Lower leg skin (tissue), 3 donors: ENCODE results near the gene BRCC3.

Experiments used
- POLR2A ChIP-seq, 2 donors: fragments of 450-650 bp; IDR thresholded peaks; one replicate each; pipeline ENCODE4 v1.6.1; 2016 to 2017; ENCODE audit warnings: antibody characterized with exemption in 2 of 2, mild to moderate bottlenecking in 1 of 2, moderate library complexity in 1 of 2
- TF ChIP-seq, protein P1 (sequence below), 3 donors: fragments of 450-650 bp; IDR thresholded peaks; one replicate each; pipeline ENCODE4 v1.5.1; 2016; ENCODE audit warnings: antibody characterized with exemption in 3 of 3, mild to moderate bottlenecking in 3 of 3, moderate library complexity in 2 of 3

DNA sequence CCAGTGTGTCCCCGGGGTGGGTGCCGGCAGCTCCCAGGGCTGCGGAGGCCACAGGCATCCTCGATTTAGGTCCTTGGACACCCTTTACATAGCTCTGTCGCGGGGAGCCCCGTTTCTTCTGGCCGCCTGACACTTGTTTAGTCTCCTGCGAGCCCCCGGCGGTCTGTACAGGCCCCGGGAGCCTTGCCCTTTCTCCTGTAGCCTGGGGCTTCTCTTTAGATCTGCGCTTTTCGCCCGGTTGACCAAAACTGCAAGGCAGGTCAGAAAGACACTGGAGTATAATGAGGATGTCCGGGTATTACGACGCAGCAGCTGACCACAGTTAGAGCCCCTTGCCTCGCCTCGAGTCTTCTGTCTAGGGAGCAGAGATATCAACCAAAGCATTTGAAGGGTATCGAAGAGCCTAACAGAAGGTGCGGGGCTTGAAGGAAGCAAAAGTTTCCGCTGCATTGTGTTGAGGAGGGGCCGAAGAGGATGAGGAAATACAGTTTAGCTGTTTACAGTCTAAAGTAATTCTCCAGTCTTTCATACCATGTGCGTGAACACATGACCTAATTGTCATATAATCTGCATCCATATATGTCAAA is 479 bp downstream of the BRCC3 start:
- TF ChIP-seq, protein P1, sequence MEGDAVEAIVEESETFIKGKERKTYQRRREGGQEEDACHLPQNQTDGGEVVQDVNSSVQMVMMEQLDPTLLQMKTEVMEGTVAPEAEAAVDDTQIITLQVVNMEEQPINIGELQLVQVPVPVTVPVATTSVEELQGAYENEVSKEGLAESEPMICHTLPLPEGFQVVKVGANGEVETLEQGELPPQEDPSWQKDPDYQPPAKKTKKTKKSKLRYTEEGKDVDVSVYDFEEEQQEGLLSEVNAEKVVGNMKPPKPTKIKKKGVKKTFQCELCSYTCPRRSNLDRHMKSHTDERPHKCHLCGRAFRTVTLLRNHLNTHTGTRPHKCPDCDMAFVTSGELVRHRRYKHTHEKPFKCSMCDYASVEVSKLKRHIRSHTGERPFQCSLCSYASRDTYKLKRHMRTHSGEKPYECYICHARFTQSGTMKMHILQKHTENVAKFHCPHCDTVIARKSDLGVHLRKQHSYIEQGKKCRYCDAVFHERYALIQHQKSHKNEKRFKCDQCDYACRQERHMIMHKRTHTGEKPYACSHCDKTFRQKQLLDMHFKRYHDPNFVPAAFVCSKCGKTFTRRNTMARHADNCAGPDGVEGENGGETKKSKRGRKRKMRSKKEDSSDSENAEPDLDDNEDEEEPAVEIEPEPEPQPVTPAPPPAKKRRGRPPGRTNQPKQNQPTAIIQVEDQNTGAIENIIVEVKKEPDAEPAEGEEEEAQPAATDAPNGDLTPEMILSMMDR (IDR thresholded peaks at IDR 0.05) = no peak
- TF ChIP-seq POLR2A (IDR thresholded peaks at IDR 0.05) = no peak
